ENCODE measurements around the gene DAZ3.
"Not testable (repeated sequence)": the region's sequence is repeated elsewhere in the genome, so short reads cannot be mapped to it uniquely, and the experiment has no call there.

Gene DAZ3

GRCh38 chrY:24813293-24813692 lies at the start of gene DAZ3:
TSS of gene DAZ3 (minus strand) at chrY:24813393. CDS start at chrY:24813185, 208 bp downstream.
- not testable (repeated sequence) for DNase-seq

- DNase-seq: not testable (repeated sequence)
These were observed 20.4 kb upstream of the DAZ3 start, which contains the start of gene DAZ4 for GRCh38 chrY:24833619-24834018. TSS of gene DAZ4 (plus strand) at chrY:24833919. CDS start at chrY:24834127, 208 bp downstream.

GRCh38 chrY:24825069-24825468 lies 11.9 kb upstream of the DAZ3 start:
- DNase-seq: not testable (repeated sequence)

- not testable (repeated sequence) for DNase-seq
These were observed 11.1 kb upstream of the DAZ3 start for GRCh38 chrY:24824184-24824879.

GRCh38 chrY:24821836-24822235 lies 8.6 kb upstream of the DAZ3 start:
- DNase-seq: not testable (repeated sequence)
